TTC549 (cell line): ENCODE data around the gene CDK5R2.

ENCODE experiments used
- FAIRE-seq: peaks from 2 replicates; lab custom pipeline; 2012; peaks lifted over from hg19 to GRCh38; lab: Jason Lieb, UNC

CDK5R2 gene

GRCh38 chr2:218962859-218963492, 3.5 kb downstream of the CDK5R2 start:
- no peak for FAIRE-seq

GRCh38 chr2:218963601-218964000, 4.1 kb downstream of the CDK5R2 start:
- FAIRE-seq = no peak

- no peak for FAIRE-seq
Observed at GRCh38 chr2:218964041-218964771, 4.7 kb downstream of the CDK5R2 start.

GRCh38 chr2:218970894-218971293, 11.4 kb downstream of the CDK5R2 start:
- FAIRE-seq = no peak

- FAIRE-seq = no peak
Observed at GRCh38 chr2:218975060-218975777, 15.8 kb downstream of the CDK5R2 start.

GRCh38 chr2:218979846-218980734, 20.6 kb downstream of the CDK5R2 start:
- no peak for FAIRE-seq

- no peak for FAIRE-seq
Observed at GRCh38 chr2:218980735-218981389, 21.4 kb downstream of the CDK5R2 start.

- FAIRE-seq = no peak
Observed at GRCh38 chr2:218981390-218981880, 22.0 kb downstream of the CDK5R2 start.

- no peak for FAIRE-seq
Observed at GRCh38 chr2:218981881-218982585, 22.6 kb downstream of the CDK5R2 start.

- FAIRE-seq = no peak
Observed at GRCh38 chr2:218982586-218983262, 23.3 kb downstream of the CDK5R2 start.

- no peak for FAIRE-seq
Observed at GRCh38 chr2:218983263-218983933, 23.9 kb downstream of the CDK5R2 start.

- FAIRE-seq = no peak
Observed at GRCh38 chr2:218983934-218984238, 24.4 kb downstream of the CDK5R2 start.

- no peak for FAIRE-seq
Observed at GRCh38 chr2:218984239-218985020, 25.0 kb downstream of the CDK5R2 start.

- no peak for FAIRE-seq
Observed at GRCh38 chr2:218985021-218985324, 25.5 kb downstream of the CDK5R2 start, which contains the start of gene FEV. TSS of gene FEV (minus strand) at chr2:218985184. CDS start at chr2:218985075, 109 bp downstream.

- no peak for FAIRE-seq
Observed at GRCh38 chr2:218985325-218986091, 26.0 kb downstream of the CDK5R2 start.

GRCh38 chr2:218986148-218986761, 26.8 kb downstream of the CDK5R2 start:
- no peak for FAIRE-seq

GRCh38 chr2:218988164-218988563, 28.7 kb downstream of the CDK5R2 start:
- no peak for FAIRE-seq

GRCh38 chr2:218988650-218989049, 29.2 kb downstream of the CDK5R2 start:
- no peak for FAIRE-seq
